K562 (cell line): ENCODE results near the gene NAA50. TPM values are rescaled to one million over a fixed set of nuclear protein-coding genes. Genes with fewer than 3 reads are reported as not detected.

ENCODE experiments used
- ATAC-seq: fragments of 200-7000 bp; cut with Tn5 transposase; 3 replicates; pipeline ENCODE4 v1.9.1; 2020; ENCODE audit warnings: moderate library complexity
- BruUV-seq: library from RNA; stranded (reverse); fragments of 400-500 nt; replicated peaks from 2 replicates; lab custom pipeline; 2021; lab: Mats Ljungman, UMichigan
- CTCF ChIA-PET: fragments of 300-600 bp; formaldehyde crosslinking; extraction: SDS; loops from one replicate; lab custom pipeline; 2021; ENCODE audit warnings: low intra/inter-chr PET ratio; lab: Yijun Ruan, JAX
- POLR2A ChIA-PET: fragments of 300-600, 350-650 bp; sonication (Branson Sonifier 250); formaldehyde crosslinking; extraction: SDS; loops from one replicate; lab custom pipeline; 2021; ENCODE audit warnings: antibody characterized with exemption, inconsistent platforms; lab: Yijun Ruan, JAX
- DNase-seq, 4 experiments: peaks; one replicate each; pipeline versions ENCODE4 v3.0.0 to v3.0.0-alpha.2; 2011 to 2018; ENCODE audit warnings: low spot score in 3 of 4, mixed read lengths in 3 of 4; ENCODE audit errors: extremely low read depth in 1 of 4
- FAIRE-seq: peaks from 2 replicates; lab custom pipeline; 2011; peaks lifted over from hg19 to GRCh38; lab: Jason Lieb, UNC
- H2AFZ ChIP-seq: 2 replicates; pipeline ENCODE4 v1.6.0; 2011; ENCODE audit warnings: low read depth, low read length, control low read depth, inconsistent platforms
- H3K27ac ChIP-seq: fragments of 200-600 bp; 3 replicates; pipeline ENCODE4 v1.8.0; 2011; ENCODE audit warnings: low read depth, mild to moderate bottlenecking, control low read depth, inconsistent platforms, low read length, moderate library complexity, mixed read lengths; ENCODE audit errors: extremely low read depth
- H3K27me3 ChIP-seq, 2 experiments: fragments of 300-600 bp in 1 of 2; 2 replicates in 1 of 2; 3 replicates in 1 of 2; pipeline versions ENCODE4 v1.6.0 to v1.8.0; 2011; ENCODE audit warnings: inconsistent platforms in 2 of 2, low read length in 2 of 2, mild to moderate bottlenecking in 1 of 2, mixed read lengths in 1 of 2, moderate library complexity in 1 of 2; ENCODE audit not compliant: control insufficient read depth in 2 of 2, insufficient read depth in 2 of 2
- H3K36me3 ChIP-seq: fragments of 300-600 bp; 3 replicates; pipeline ENCODE4 v1.8.0; 2011; ENCODE audit warnings: mild to moderate bottlenecking, low read length, inconsistent platforms; ENCODE audit not compliant: control insufficient read depth, insufficient read depth
- H3K4me1 ChIP-seq, 2 experiments: fragments of 200-600 bp in 1 of 2; replicated peaks in 1 of 2; 2 replicates in 1 of 2; 3 replicates in 1 of 2; pipeline versions ENCODE4 v1.5.1 to v1.8.0; 2011; ENCODE audit warnings: inconsistent platforms in 2 of 2, low read length in 2 of 2, mild to moderate bottlenecking in 1 of 2, mixed read lengths in 1 of 2, moderate library complexity in 1 of 2; ENCODE audit not compliant: control insufficient read depth in 2 of 2, insufficient read depth in 2 of 2
- H3K4me2 ChIP-seq: 2 replicates; pipeline ENCODE4 v1.6.1; 2011; ENCODE audit warnings: low read length, control low read depth, inconsistent platforms, mixed read lengths; ENCODE audit not compliant: insufficient read depth
- H3K4me3 ChIP-seq: fragments of 200-600 bp; sonication (generic), shearing (Covaris generic); 2 replicates; pipeline ENCODE4 v1.5.1; 2016; ENCODE audit warnings: control low read depth, inconsistent platforms
- H3K79me2 ChIP-seq: fragments of 200-600 bp; 3 replicates; pipeline ENCODE4 v1.8.0; 2011; ENCODE audit warnings: low read length, inconsistent platforms; ENCODE audit not compliant: control insufficient read depth, insufficient read depth
- H3K9ac ChIP-seq, 2 experiments: 2 replicates each; pipeline versions ENCODE4 v1.6.0 to v1.6.1; 2011; ENCODE audit warnings: low read depth in 2 of 2, low read length in 2 of 2, control low read depth in 1 of 2, inconsistent platforms in 1 of 2, mild to moderate bottlenecking in 1 of 2, mixed read lengths in 1 of 2; ENCODE audit not compliant: insufficient read depth in 1 of 2
- H3K9me1 ChIP-seq: one replicate; pipeline ENCODE4 v1.6.0; 2011; ENCODE audit warnings: inconsistent platforms, mild to moderate bottlenecking, low read length, moderate library complexity; ENCODE audit not compliant: control insufficient read depth, insufficient read depth
- H3K9me3 ChIP-seq: replicated peaks from 2 replicates; pipeline ENCODE4 v1.5.1; 2011; ENCODE audit warnings: low read depth, low read length, inconsistent platforms; ENCODE audit not compliant: control insufficient read depth, insufficient read depth
- H4K20me1 ChIP-seq: replicated peaks from 2 replicates; pipeline ENCODE4 v1.6.1; 2011; ENCODE audit warnings: low read length, inconsistent platforms, mixed read lengths; ENCODE audit not compliant: control insufficient read depth, insufficient read depth
- FOS ChIP-seq: IDR thresholded peaks from 3 replicates; pipeline ENCODE4 v1.6.1; 2011; ENCODE audit not compliant: insufficient read length; ENCODE audit errors: extremely low read depth
- ILF3 ChIP-seq: fragments of 450-650 bp; IDR thresholded peaks from 2 replicates; pipeline ENCODE4 v1.6.1; 2018; ENCODE audit warnings: antibody characterized with exemption, mild to moderate bottlenecking, moderate library complexity, borderline replicate concordance
- SAFB2 ChIP-seq: fragments of 200-400 bp; formaldehyde crosslinking; IDR thresholded peaks from 2 replicates; pipeline ENCODE4 v1.6.1; 2018; ENCODE audit warnings: borderline replicate concordance, low read length, low read depth, moderate library complexity; ENCODE audit not compliant: severe bottlenecking
- ZNF324 ChIP-seq: fragments of 250-450 bp; sonication (Bioruptor Pico); IDR thresholded peaks from 2 replicates; pipeline ENCODE4 v1.4.0; 2020; ENCODE audit warnings: mild to moderate bottlenecking
- WGBS: fragments of 100-300 bp; shearing (Covaris generic); methylation state at CpG from one replicate; pipeline ENCODE4 v1.1.6; 2016; ENCODE audit warnings: low coverage, mixed read lengths; ENCODE audit not compliant: insufficient coverage; ENCODE audit errors: missing lambda C conversion rate; 5-methylcytosine and 5-hydroxymethylcytosine counted together
- in situ Hi-C: fragments of 300-500 bp; cut with MboI; formaldehyde crosslinking; loops from 4 replicates; pipeline ENCODE4 v1.15.0; 2018; ENCODE audit warnings: inconsistent platforms, mixed read lengths
- intact Hi-C: fragments of 100-400 bp; cut with micrococcal nuclease; formaldehyde crosslinking; loops from 2 replicates; pipeline ENCODE4 v1.14.2; 2022
- polyA plus RNA-seq, 8 experiments: library from polyadenylated mRNA; depleted of rRNA in 4 of 8; stranded (reverse) in 5 of 8; unstranded in 3 of 8; fragments of >200 nt; fragmentation: Nextera tagmentation in 2 of 8; fragmentation: Illumina TruSeq in 1 of 8; extraction: Ambion mirVana in 2 of 8; extraction: Trizol in 1 of 8; gene quantifications; 2 replicates each; pipeline versions ENCODE4 v1.2.1 to v1.2.3, GENCODE V29; 2011 to 2014; ENCODE audit warnings: inconsistent platforms in 1 of 8, missing spikeins in 1 of 8
- total RNA-seq, 7 experiments: library from RNA; depleted of rRNA in 6 of 7; stranded (reverse); fragments of >200 nt in 6 of 7; fragmentation: Illumina TruSeq in 2 of 7; extraction: Trizol in 2 of 7; gene quantifications; 2 replicates each; pipeline versions ENCODE4 v1.2.1 to v1.2.3, GENCODE V29; 2011 to 2021; ENCODE audit warnings: low replicate concordance in 1 of 7
- TF ChIP-seq, protein P1 (sequence below): fragments of 200-800 bp; sonication (Bioruptor generic); IDR thresholded peaks from 2 replicates; pipeline ENCODE4 v1.6.1; 2017; ENCODE audit warnings: missing genetic modification characterization, missing compliant biosample characterization

Gene NAA50
- total and polyA plus RNA-seq, 9 of the 15 experiments (the other 6 are each of a cell fraction or from before 2014, with no cell fraction given) = 40.0 to 301 (median 112) TPM

DNA sequence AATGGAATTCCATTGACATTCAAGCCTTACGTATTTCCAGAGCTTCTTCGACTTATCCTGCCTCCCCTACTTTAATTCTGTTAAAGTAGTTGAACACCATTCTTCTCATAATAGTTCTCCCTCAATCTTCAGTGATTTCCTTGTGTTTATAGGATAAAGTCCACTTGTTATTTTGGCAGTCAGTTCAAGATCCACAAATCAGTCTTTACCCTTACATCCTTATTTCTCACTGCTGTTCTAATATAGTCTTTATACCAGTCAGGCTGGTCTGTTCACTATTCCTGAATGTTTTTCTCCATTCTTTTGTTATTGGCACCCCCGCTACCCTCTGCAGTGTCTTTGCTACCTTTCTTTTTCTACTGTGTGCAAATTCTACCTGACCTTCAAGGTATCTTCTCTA lies 30.5 kb upstream of the NAA50 start:
- in situ Hi-C loops = no loop called here
- Histone ChIP-seq H3K27ac (no peak overlapping the region), H3K79me2 (peaks cover 3% of the 10 kb centered on the region; the same call in 1 of the 3 replicates), H2AFZ (no peak overlapping the region), H3K27me3 (no peaks in the 10 kb centered on the region), H3K9ac (no peak overlapping the region), H3K4me2 (no peak overlapping the region), H3K36me3 (peaks cover 16% of the 10 kb centered on the region; the same call in 1 of the 3 replicates), H3K4me1 (no peaks in the 10 kb centered on the region; a peak in 2 of 5 replicates), H3K4me3 (no peak overlapping the region), H3K9me1 (no peaks in the 10 kb centered on the region), H3K9me3 (no peaks in the 10 kb centered on the region), H4K20me1 (no peaks in the 10 kb centered on the region; the same call in 1 of the 2 replicates)
- POLR2A ChIA-PET = interaction anchor here (0.6 kb wide), 1 partner anchor 11 kb away, joined by 3 read pairs; no protein-coding TSS in a partner anchor
- intact Hi-C loops = no loop called here
- 86% methylated on average over 3 of the region's 3 CpGs for whole genome bisulfite sequencing
- BruUV-seq = no TSS peak
- CTCF ChIA-PET = no interaction called here
- ATAC-seq (no peak), DNase-seq (no peak), FAIRE-seq (no peak)
- TF ChIP-seq SAFB2 (no peak), ILF3 (no peak), FOS (no peak), ZNF324 (CRISPR knock-in tag) (no peak)
- TF ChIP-seq, protein P1, sequence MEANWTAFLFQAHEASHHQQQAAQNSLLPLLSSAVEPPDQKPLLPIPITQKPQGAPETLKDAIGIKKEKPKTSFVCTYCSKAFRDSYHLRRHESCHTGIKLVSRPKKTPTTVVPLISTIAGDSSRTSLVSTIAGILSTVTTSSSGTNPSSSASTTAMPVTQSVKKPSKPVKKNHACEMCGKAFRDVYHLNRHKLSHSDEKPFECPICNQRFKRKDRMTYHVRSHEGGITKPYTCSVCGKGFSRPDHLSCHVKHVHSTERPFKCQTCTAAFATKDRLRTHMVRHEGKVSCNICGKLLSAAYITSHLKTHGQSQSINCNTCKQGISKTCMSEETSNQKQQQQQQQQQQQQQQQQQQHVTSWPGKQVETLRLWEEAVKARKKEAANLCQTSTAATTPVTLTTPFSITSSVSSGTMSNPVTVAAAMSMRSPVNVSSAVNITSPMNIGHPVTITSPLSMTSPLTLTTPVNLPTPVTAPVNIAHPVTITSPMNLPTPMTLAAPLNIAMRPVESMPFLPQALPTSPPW (CRISPR knock-in tag) = no peak
